GM21360 (cell line): ENCODE data around the gene SYNGR3.
A peak's percentile ranks its signal among the peaks of the same experiment; 100 is the strongest.
"Not testable (repeated sequence)": the region's sequence is repeated elsewhere in the genome, so short reads cannot be mapped to it uniquely, and the experiment has no call there.

ENCODE experiments used
- ATAC-seq: cut with Tn5 transposase; IDR thresholded peaks from one replicate; pipeline ENCODE4 v1.9.1; 2021; ENCODE audit warnings: mild to moderate bottlenecking, moderate library complexity; ENCODE audit not compliant: unreplicated experiment

The SYNGR3 gene

GRCh38 chr16:1959269-1960039 is 30.3 kb upstream of the SYNGR3 start, which contains the start of gene NDUFB10:
Gene NDUFB10, plus strand, starts transcription at chr16:1959538. Its CDS starts 87 bp downstream, at chr16:1959625.
- peak; percentile 61 for ATAC-seq

GRCh38 chr16:1960665-1961630 is 28.8 kb upstream of the SYNGR3 start:
- ATAC-seq = no peak

- no peak for ATAC-seq
Observed at GRCh38 chr16:1961651-1962067, 28.1 kb upstream of the SYNGR3 start.

- not testable (repeated sequence) for ATAC-seq
Observed at GRCh38 chr16:1962161-1963153, 27.3 kb upstream of the SYNGR3 start.

GRCh38 chr16:1963806-1964505 is 25.8 kb upstream of the SYNGR3 start:
- ATAC-seq = no peak

GRCh38 chr16:1964506-1965395 is 25.0 kb upstream of the SYNGR3 start, which contains the start of gene RPS2:
Gene RPS2, minus strand, starts transcription at chr16:1964826. Its CDS starts 201 bp downstream, at chr16:1964625.
- ATAC-seq = peak; percentile 73

DNA sequence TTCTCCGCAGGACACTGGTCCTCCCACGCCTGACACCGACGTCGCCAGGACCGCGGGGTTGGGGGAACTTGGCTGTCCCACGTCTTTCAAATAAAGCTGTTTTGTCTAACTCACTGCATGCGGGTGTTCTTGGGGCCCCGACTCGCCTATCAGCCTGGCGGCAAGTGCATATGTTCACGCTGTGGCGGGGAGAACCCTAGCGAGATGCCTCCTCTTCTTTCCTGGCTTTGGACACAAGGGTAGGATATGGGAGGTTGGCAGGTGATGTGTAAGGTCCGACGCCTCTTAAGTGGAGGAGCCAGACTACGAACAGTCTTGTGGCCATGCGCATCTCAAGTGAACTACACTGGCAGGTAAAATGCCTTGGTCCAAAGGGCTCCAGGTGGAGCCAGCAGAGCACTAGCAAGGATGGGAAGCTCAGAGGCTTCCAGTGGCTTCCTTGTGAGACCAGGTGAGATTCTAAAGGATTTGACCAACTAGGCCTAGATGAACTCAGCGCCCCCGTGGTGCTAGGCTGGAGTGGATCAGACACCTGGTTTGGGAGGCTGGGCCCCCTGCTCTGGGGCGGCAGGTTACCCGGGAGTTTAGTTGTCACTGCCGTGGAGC is 24.3 kb upstream of the SYNGR3 start:
- ATAC-seq = no peak

- no peak for ATAC-seq
Observed at GRCh38 chr16:1966460-1966859, 23.3 kb upstream of the SYNGR3 start, which contains the start of gene RNF151. Gene RNF151, plus strand, starts transcription at chr16:1966856. Its CDS starts 26 bp downstream, at chr16:1966882.

DNA sequence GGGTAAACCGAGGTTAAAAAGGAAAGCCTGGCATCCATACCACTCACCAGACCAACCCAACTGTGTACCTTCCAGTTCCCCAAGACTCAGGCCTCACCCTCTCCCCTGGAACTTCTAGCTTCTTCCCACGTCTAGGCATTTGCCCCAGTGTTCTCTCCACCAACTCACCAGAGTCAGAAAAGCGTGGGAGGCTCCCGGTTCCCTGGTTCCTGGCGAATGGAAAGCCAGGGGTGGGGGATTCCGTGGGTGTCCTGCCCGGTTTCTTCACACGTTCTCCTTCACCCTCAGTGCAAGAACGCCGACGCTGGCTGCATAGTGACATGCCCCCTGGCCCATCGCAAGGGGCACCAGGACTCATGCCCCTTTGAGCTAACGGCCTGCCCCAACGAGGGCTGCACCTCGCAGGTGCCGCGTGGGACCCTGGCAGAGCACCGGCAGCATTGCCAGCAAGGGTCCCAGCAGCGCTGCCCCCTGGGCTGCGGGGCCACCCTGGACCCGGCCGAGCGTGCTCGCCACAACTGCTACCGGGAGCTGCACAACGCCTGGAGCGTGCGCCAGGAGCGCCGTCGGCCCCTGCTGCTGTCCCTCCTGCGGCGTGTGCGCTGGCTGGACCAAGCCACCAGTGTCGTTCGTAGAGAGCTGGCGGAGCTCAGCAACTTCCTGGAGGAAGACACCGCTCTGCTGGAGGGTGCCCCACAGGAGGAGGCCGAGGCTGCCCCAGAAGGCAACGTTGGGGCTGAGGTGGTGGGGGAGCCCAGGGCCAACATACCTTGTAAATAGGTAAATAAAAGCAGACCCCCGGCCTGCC is 21.4 kb upstream of the SYNGR3 start:
- no peak for ATAC-seq

- peak; percentile 73 for ATAC-seq
Observed at GRCh38 chr16:1971796-1972489, 17.8 kb upstream of the SYNGR3 start, which contains the start of gene TBL3. Gene TBL3, plus strand, starts transcription at chr16:1972053. Its CDS starts 112 bp downstream, at chr16:1972165.

DNA sequence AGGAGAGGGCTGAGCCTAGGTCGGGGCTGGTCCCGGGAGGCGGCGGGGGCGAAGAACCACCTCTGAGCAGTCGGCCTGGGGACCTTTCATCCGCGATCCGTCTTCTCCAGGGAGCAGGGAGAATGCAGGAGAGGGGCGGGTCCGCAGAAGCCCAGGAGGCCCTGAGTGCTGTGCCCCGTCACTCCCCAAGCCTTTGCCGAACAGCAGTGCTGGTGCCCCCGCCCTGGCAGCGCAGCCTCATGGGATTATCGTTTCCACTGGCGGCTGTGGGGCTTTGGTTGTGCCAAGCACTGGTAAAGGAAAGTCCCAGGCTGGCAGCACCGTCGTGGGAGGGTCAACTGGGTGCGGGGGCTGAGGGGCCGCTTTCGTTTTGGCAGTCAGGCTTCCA is 17.3 kb upstream of the SYNGR3 start:
- ATAC-seq = no peak

- no peak for ATAC-seq
Observed at GRCh38 chr16:1973461-1974156, 16.2 kb upstream of the SYNGR3 start.

DNA sequence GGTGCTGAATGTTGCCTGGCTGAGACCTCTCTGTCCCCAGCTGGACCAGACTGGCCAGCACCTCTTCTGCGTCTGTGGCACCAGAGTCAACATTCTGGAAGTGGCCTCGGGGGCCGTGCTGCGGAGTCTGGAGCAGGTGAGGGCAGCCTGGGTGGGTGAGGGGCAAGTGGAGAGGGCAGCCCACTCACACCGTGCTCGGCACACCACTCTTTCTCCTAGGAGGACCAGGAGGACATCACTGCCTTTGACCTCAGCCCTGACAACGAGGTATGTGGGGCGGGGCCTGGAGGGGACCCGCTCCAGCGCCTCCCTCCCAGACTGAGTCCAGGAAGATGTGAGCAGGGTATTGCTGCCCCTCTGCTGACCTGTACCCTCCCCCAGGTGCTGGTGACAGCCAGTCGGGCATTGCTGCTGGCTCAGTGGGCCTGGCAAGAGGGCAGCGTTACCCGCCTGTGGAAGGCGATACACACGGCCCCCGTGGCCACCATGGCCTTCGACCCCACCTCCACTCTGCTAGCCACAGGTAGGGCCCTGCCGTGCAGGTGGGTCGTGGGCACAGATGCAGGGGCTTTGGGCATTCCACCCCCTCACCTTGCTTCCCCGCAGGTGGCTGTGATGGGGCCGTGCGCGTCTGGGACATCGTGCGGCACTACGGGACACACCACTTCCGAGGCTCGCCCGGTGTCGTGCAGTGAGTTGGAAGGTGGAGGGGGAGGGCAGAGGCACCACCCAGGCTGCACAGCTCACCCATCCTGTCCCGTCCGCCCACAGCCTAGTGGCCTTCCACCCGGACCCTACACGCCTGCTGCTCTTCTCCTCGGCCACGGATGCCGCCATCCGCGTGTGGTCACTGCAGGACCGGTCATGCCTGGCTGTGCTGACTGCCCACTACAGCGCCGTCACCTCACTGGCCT is 15.4 kb upstream of the SYNGR3 start:
- no peak for ATAC-seq

DNA sequence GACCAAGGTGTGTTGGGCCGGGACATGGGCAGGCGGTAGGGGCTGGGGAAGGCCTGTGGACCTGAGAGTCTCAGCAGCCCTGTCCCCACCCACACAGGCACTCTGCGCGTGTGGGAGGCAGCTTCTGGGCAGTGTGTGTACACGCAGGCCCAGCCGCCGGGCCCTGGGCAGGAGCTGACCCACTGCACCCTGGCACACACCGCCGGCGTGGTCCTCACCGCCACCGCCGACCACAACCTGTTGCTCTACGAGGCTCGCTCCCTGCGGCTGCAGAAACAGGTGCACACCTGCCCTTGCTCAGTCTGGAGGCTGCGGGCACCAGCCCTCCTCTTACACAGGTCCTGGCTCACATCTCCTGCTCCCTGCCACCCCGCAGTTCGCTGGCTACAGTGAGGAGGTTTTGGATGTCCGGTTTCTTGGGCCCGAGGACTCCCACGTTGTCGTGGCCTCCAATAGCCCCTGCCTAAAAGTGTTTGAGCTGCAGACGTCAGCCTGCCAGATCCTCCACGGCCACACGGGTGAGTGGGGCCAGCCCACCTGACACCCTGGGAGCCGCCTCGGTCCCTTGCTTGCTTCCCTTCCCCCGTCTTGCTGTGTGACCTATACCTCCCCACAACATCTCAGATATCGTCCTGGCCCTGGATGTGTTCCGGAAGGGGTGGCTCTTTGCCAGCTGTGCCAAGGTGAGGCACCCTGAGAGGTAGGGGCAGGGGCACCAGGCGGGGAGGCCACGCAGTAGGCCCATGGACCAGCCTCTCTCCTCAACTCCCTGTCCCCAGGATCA is 14.1 kb upstream of the SYNGR3 start:
- no peak for ATAC-seq
